T47D (cell line): ENCODE data around the gene CTCFL.
A peak's percentile ranks its signal among the peaks of the same experiment; 100 is the strongest.
"Not testable (repeated sequence)": the region's sequence is repeated elsewhere in the genome, so short reads cannot be mapped to it uniquely, and the experiment has no call there.

Experiments
- DNase-seq, 2 experiments: peaks; one replicate each; pipeline versions ENCODE4 v3.0.0 to v3.0.0-alpha.2; 2011 to 2012; ENCODE audit warnings: low read depth in 1 of 2, low spot score in 1 of 2
- JUND ChIP-seq: IDR thresholded peaks from 2 replicates; pipeline ENCODE4 v1.6.1; 2012; ENCODE audit warnings: low read depth
- in situ Hi-C: cut with HindIII; loops from 2 replicates; pipeline ENCODE4 v1.10.0; 2016; ENCODE audit warnings: low sequenced_read_pairs, low pct_unique_long_range_greater_than_20kb

Gene CTCFL

GRCh38 chr20:57525328-57526086 lies 567 bp upstream of the CTCFL start:
- DNase-seq: no peak
- in situ Hi-C loops: no loop called here
- TF ChIP-seq JUND: no peak

- in situ Hi-C loops: no loop called here
- no peak for DNase-seq
- TF ChIP-seq JUND: no peak
These were observed 1.2 kb downstream of the CTCFL start for GRCh38 chr20:57523782-57524181.

GRCh38 chr20:57522380-57523140 lies 2.4 kb downstream of the CTCFL start:
- TF ChIP-seq JUND: no peak
- in situ Hi-C loops: no loop called here
- no peak for DNase-seq

GRCh38 chr20:57517904-57518303 lies 7.0 kb downstream of the CTCFL start:
- no peak for DNase-seq
- in situ Hi-C loops: no loop called here
- no peak for TF ChIP-seq JUND

DNA sequence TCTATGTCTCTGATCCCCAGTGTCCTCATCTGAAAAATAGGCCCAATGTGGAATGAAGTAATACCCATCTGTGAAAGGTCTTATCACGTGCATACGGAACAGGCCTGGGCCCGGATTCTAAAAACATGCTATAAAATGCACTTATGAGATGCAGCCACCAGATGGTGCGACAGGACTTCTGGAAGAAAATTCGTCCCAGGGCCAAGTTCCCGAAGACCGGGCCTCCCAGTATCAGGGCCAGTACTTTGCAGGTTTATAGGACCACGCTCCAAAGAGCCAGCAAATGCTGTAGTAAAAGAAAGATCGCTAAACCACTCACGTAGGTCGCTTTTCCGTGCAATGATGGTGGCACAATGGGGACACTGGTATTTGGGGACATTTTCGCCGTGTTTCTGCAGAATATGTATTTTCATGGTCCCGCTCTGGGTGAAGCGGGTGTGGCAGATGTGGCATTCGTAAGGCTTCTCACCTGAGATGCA lies 10.6 kb downstream of the CTCFL start:
- DNase-seq: peak; percentile 68 to 82
- in situ Hi-C loops: no loop called here
- TF ChIP-seq JUND: no peak

- no peak for TF ChIP-seq JUND
- DNase-seq: no peak
- in situ Hi-C loops: no loop called here
These were observed 11.7 kb downstream of the CTCFL start for GRCh38 chr20:57513199-57513598.

GRCh38 chr20:57512432-57512831 lies 12.5 kb downstream of the CTCFL start:
- in situ Hi-C loops: no loop called here

GRCh38 chr20:57511709-57512108 lies 13.2 kb downstream of the CTCFL start:
- DNase-seq, in situ Hi-C loops: not testable (repeated sequence)

More at GRCh38 chr20:57512432-57512831, 12.5 kb downstream of the CTCFL start:
- no peak for DNase-seq
- no peak for TF ChIP-seq JUND

- in situ Hi-C loops: no loop called here
- TF ChIP-seq JUND: no peak
- DNase-seq: peak; percentile 74 to 76
These were observed 15.2 kb downstream of the CTCFL start for GRCh38 chr20:57509665-57510237.

DNA sequence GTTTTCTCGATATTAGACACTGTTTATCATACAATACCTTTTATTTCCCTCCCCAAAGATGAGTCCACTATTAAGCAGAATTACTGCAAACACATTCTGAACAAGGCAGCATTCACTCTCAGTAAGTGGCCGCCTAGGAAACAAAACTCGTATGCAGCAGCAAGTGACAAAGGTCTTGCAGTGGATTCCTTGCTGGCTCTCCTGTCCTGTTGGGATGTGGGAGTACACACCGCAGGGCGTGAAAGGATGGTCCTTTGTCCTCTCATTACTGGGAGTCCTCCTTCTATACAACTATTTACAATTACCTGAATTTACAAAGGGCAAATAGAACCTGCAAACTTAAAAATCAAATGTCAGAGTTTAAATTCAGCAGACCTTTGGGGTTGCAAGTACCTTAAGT lies 16.1 kb downstream of the CTCFL start:
- in situ Hi-C loops: no loop called here
- no peak for DNase-seq

DNA sequence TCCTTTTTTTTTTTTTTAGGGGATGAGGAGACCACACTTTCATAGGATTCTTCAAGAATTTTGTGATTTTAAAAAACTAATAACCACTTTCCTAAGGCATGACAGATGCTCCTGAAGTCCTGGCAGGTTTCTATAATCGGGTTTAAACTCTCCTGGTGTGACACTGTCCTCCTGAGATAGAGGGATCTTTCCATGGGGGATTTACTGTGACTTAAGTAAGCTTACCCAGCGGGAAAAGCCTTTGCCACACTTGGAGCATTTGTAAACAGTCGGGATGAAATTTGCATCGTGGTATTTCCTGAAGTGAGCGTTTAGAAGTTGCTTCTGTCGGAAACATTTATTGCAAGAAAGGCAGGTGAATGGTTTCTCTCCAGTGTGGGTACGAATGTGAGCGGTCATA lies 16.6 kb downstream of the CTCFL start:
- DNase-seq: no peak
- no peak for TF ChIP-seq JUND
- in situ Hi-C loops: no loop called here

More for the DNA sequence above, 16.1 kb downstream of the CTCFL start:
- TF ChIP-seq JUND: no peak

DNA sequence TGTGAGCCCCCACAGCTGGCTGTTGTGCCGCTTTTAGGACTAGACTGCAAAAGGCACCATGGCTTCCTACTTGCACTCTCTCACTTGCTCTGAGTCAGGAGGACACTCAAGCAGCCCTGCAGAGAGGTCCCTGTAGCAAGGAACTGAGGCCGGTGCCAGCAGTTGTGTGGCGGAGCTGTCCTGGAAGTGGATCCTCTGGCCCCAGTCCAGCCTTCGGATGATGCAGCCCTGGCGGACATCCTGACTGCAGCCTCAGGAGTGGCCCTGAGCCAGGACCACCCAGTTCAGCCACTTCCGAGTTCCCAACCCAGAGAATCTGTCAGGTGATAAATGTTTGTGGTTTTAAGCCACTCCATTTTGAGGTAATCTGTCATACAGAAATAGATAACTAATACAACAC lies 17.5 kb downstream of the CTCFL start:
- no peak for TF ChIP-seq JUND
- DNase-seq: no peak
- in situ Hi-C loops: no loop called here

GRCh38 chr20:57505979-57506378 lies 19.0 kb downstream of the CTCFL start:
- in situ Hi-C loops: no loop called here
- TF ChIP-seq JUND: no peak
- DNase-seq: no peak
